Measurements from ENCODE around the gene PPARA. TPM values are rescaled to one million over a fixed set of nuclear protein-coding genes. Genes with fewer than 3 reads are reported as not detected.

PPARA gene
- total RNA-seq, 1 experiment from 2014 or later = 7.7 TPM

GRCh38 chr22:46180370-46181137, 30.2 kb downstream of the PPARA start:
- no peak for ATAC-seq
- no TSS peak for BruUV-seq (replicated peaks)

GRCh38 chr22:46183733-46184132, 33.4 kb downstream of the PPARA start:
- no peak overlapping the region for H2AFZ ChIP-seq (ENCODE audit: low read length)
- no peak for ATAC-seq

More at GRCh38 chr22:46180370-46181137, 30.2 kb downstream of the PPARA start:
- Histone ChIP-seq H3K9me3 (ENCODE audit: low read length) (no peaks in the 10 kb centered on the region), H3K27me3 (ENCODE audit: low read length) (no peaks in the 10 kb centered on the region), H3K79me2 (ENCODE audit: low read length) (no peaks in the 10 kb centered on the region), H3F3A (ENCODE audit: low read length, unreplicated experiment) (no peaks in the 10 kb centered on the region), H3K27ac (ENCODE audit: low read length) (no peak overlapping the region), H3K9ac (ENCODE audit: low read length) (no peak overlapping the region), H3K36me3 (ENCODE audit: low read depth, low read length) (no peaks in the 10 kb centered on the region), H3K4me3 (ENCODE audit: low read length) (no peak overlapping the region), H4K20me1 (ENCODE audit: low read length) (no peaks in the 10 kb centered on the region), H3K4me2 (ENCODE audit: low read length) (no peak overlapping the region), H3K9me2 (replicated peaks; ENCODE audit: low read length) (no peaks in the 10 kb centered on the region), H3K4me1 (ENCODE audit: insufficient read depth, low read length) (peaks cover 20% of the 10 kb centered on the region), H2AFZ (ENCODE audit: low read length) (no peak overlapping the region)
- ChIA-PET POLR2A (ENCODE audit: unreplicated experiment) (no interaction called here), CTCF (no interaction called here)
- TF ChIP-seq CTCF (conservative IDR thresholded peaks at IDR 0.05; ENCODE audit: low read depth, low read length) = no peak
- no peak for TF ChIP-seq EZH2 (IDR thresholded peaks at IDR 0.05; ENCODE audit: low read length, unreplicated experiment)
- TF ChIP-seq EZH2phosphoT487 (IDR thresholded peaks at IDR 0.05; ENCODE audit: borderline replicate concordance, low read length) = no peak
- intact Hi-C loops (cut with micrococcal nuclease) = no loop called here
- DNase-seq = no peak

More at GRCh38 chr22:46183733-46184132, 33.4 kb downstream of the PPARA start:
- Histone ChIP-seq H3K4me3 (ENCODE audit: low read length) (no peak overlapping the region), H3F3A (ENCODE audit: low read length, unreplicated experiment) (no peaks in the 10 kb centered on the region), H3K4me2 (ENCODE audit: low read length) (no peak overlapping the region), H3K27me3 (ENCODE audit: low read length) (no peaks in the 10 kb centered on the region), H3K27ac (ENCODE audit: low read length) (no peak overlapping the region), H4K20me1 (ENCODE audit: low read length) (no peaks in the 10 kb centered on the region), H3K9me2 (replicated peaks; ENCODE audit: low read length) (no peaks in the 10 kb centered on the region), H3K9me3 (ENCODE audit: low read length) (no peaks in the 10 kb centered on the region), H3K9ac (ENCODE audit: low read length) (no peak overlapping the region), H3K36me3 (ENCODE audit: low read depth, low read length) (no peaks in the 10 kb centered on the region), H3K79me2 (ENCODE audit: low read length) (no peaks in the 10 kb centered on the region), H3K4me1 (ENCODE audit: insufficient read depth, low read length) (peaks cover 8% of the 10 kb centered on the region)
- ChIA-PET POLR2A (ENCODE audit: unreplicated experiment) (no interaction called here), CTCF (no interaction called here)
- no TSS peak for BruUV-seq (replicated peaks)
- no peak for DNase-seq
- TF ChIP-seq EZH2phosphoT487 (IDR thresholded peaks at IDR 0.05; ENCODE audit: borderline replicate concordance, low read length) (no peak), EZH2 (IDR thresholded peaks at IDR 0.05; ENCODE audit: low read length, unreplicated experiment) (no peak), CTCF (conservative IDR thresholded peaks at IDR 0.05; ENCODE audit: low read depth, low read length) (no peak)
- intact Hi-C loops (cut with micrococcal nuclease) = no loop called here
